ENCODE data around the gene SCGB3A1.

- TF ChIP-seq EP300 (IDR thresholded peaks at IDR 0.05; ENCODE audit: borderline replicate concordance) (no peak), TAF1 (IDR thresholded peaks at IDR 0.05; ENCODE audit: low read depth) (no peak), CREB1 (IDR thresholded peaks at IDR 0.05; ENCODE audit: low read depth) (no peak), EGR1 (IDR thresholded peaks at IDR 0.05) (no peak), ZBTB7A (IDR thresholded peaks at IDR 0.05; ENCODE audit: low read depth) (no peak), TEAD4 (IDR thresholded peaks at IDR 0.05) (no peak), CEBPB (IDR thresholded peaks at IDR 0.05) (no peak), YY1 (IDR thresholded peaks at IDR 0.05; ENCODE audit: low read depth) (no peak), RAD21 (IDR thresholded peaks at IDR 0.05; ENCODE audit: low read depth) (no peak), REST (IDR thresholded peaks at IDR 0.05; ENCODE audit: low read depth) (no peak), FOXM1 (IDR thresholded peaks at IDR 0.05; ENCODE audit: borderline replicate concordance, low read depth) (no peak)
- TF ChIP-seq, protein P1, sequence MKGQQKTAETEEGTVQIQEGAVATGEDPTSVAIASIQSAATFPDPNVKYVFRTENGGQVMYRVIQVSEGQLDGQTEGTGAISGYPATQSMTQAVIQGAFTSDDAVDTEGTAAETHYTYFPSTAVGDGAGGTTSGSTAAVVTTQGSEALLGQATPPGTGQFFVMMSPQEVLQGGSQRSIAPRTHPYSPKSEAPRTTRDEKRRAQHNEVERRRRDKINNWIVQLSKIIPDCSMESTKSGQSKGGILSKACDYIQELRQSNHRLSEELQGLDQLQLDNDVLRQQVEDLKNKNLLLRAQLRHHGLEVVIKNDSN (IDR thresholded peaks at IDR 0.05) = no peak
Observed at GRCh38 chr5:180558232-180558631, 33.1 kb downstream of the SCGB3A1 start.

All from Ishikawa (cell line).